Thoracic aorta (tissue), 2 donors: Measurements from ENCODE around the gene POP4. TPM values are rescaled to one million over a fixed set of nuclear protein-coding genes. Genes with fewer than 3 reads are reported as not detected.

Experiments used
- ATAC-seq: fragments of 150-250 bp; one replicate; pipeline ENCODE4 v1.8.0; 2017; ENCODE audit warnings: low read depth; ENCODE audit not compliant: insufficient number of reproducible peaks, low FRiP score
- DNase-seq: peaks from one replicate; pipeline ENCODE4 v3.0.0-alpha.2; 2020; ENCODE audit warnings: low spot score
- H3K27ac ChIP-seq, 2 donors: fragments of 200-600 bp; sonication (generic); 1 replicate in 1 of 2; 2 replicates in 1 of 2; pipeline ENCODE4 v1.5.1; 2016; ENCODE audit warnings: mild to moderate bottlenecking in 2 of 2, moderate library complexity in 2 of 2
- H3K27me3 ChIP-seq: fragments of 200-600 bp; sonication (generic); replicated peaks from 2 replicates; pipeline ENCODE4 v1.6.0; 2016; ENCODE audit warnings: mild to moderate bottlenecking; ENCODE audit not compliant: insufficient read depth
- H3K36me3 ChIP-seq: fragments of 200-600 bp; sonication (generic); one replicate; pipeline ENCODE4 v1.5.1; 2016
- H3K4me1 ChIP-seq, 2 donors: fragments of 200-600 bp; sonication (generic); 1 replicate in 1 of 2; 2 replicates in 1 of 2; pipeline versions ENCODE4 v1.5.1 to v1.6.0; 2016; ENCODE audit warnings: low read depth in 2 of 2, mild to moderate bottlenecking in 1 of 2; ENCODE audit not compliant: control insufficient read depth in 1 of 2
- H3K4me3 ChIP-seq: fragments of 200-600 bp; sonication (generic); 2 replicates; pipeline ENCODE4 v1.5.1; 2016; ENCODE audit warnings: mild to moderate bottlenecking
- H3K9me3 ChIP-seq: fragments of 200-600 bp; sonication (generic); 2 replicates; pipeline ENCODE4 v1.5.1; 2016
- CTCF ChIP-seq: fragments of 200-600 bp; sonication (generic); IDR thresholded peaks from one replicate; pipeline ENCODE4 v1.5.1; 2019; ENCODE audit warnings: antibody characterized with exemption
- total RNA-seq, 2 donors: library from RNA; depleted of rRNA; stranded (reverse); fragments of >200 nt; gene quantifications; one replicate each; pipeline versions ENCODE4 v1.1.0 to v1.2.3, GENCODE V29; 2016

POP4 gene
- total RNA-seq, 2 donors from 2014 or later, result 57.2 to 58.8 TPM

DNA sequence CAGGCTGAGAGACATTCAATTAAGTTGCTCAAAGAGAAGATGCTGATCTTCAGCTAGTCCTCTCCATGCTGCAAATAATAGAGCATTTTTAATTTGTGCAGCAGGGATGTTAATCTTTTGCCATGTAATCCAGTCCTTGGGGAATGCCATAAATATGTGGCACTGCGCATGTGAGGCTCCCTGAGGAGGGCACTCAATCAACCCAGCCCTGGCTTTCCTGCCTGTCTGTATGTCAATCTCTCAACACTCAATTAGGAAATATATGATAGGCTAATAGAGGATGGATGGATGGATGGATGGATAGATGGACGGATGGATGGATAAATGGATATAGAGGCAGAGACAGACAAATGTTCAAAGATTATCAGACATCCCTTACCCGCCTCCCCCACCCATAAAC lies 31.6 kb upstream of the POP4 start:
- no peak for ATAC-seq
- no peaks in the 10 kb centered on the region for H3K27me3 ChIP-seq

DNA sequence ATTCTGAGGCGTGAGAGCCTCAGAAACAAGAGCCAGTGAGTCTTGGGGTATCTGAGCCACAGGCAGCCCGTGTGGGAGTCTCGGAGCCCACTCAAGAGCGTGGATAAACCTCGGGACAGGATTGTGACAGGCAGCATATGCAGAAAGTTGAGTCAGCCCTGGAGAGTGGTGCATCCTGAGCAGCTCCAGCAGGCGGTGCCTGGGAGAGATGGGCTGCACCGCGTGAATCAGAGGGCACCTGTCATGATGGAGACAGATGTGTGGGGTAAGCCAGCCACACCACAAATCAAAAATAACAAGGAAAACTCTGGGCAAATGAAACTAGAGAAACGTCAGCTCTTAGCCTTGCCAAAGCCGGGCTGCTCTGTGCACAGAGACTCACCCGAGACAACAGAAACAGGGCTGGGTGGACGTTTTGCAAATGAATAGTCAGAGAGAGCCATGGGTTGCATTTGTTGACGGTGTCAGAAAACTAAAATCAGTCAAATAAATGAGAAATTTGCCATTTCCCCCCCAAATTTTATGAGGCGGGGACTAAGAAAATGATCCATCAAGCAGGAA lies 30.0 kb upstream of the POP4 start:
- Histone ChIP-seq H3K4me1 (no peaks in the 10 kb centered on the region), H3K9me3 (no peaks in the 10 kb centered on the region), H3K27me3 (no peaks in the 10 kb centered on the region), H3K4me3 (no peak overlapping the region), H3K36me3 (no peaks in the 10 kb centered on the region), H3K27ac (no peak overlapping the region)
- no peak for TF ChIP-seq CTCF
- ATAC-seq (no peak), DNase-seq (no peak)

More for the DNA sequence above, 31.6 kb upstream of the POP4 start:
- TF ChIP-seq CTCF, result no peak
- no peak overlapping the region for H3K27ac ChIP-seq
- H3K4me3 ChIP-seq, result no peak overlapping the region
- H3K36me3 ChIP-seq, result no peaks in the 10 kb centered on the region
- H3K4me1 ChIP-seq, result no peaks in the 10 kb centered on the region
- H3K9me3 ChIP-seq, result no peaks in the 10 kb centered on the region
- DNase-seq, result no peak

DNA sequence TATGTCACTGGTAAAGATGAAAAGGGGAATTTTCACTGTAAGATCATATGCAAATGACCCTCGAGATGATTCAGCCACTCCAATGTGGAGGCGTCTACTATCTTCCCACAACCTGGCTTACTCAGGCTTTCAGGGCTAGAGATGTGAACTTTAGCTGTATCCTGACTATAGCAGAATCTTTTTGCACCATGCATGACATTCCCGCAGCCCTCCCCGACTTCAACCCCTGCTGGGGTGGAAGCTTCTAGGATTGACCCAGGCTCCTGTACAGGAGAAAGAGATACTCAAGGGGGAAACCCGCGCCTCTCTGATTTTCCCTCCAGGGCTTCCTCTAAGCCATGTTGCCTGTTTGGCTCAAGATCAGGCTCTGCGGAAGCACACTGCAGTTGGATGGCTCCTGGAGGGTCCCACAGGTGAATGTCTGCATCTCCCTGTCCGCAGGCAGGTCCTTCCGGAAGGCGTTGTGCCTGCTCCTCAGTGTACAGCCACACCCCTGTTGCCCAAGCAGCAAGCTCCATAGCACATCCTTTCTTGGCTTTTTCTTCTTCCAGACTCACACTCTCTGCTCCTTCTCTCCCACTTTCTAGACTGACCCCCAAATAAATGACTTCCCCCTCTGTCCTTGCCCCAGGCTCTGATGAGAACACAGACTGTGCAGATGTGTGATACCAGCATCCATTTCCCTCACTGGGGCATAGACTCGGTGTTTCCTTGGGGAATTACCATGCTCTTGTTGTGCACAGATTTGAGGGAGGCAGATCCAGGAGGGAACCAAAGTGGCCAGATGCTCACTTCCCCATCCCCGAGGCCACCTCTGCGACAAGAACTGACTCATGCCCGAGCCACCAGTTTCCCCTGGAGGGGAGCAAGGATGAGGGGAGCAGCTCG lies 29.1 kb upstream of the POP4 start:
- ATAC-seq (no peak), DNase-seq (no peak)
- Histone ChIP-seq H3K4me1 (no peaks in the 10 kb centered on the region), H3K27me3 (no peaks in the 10 kb centered on the region), H3K4me3 (no peak overlapping the region), H3K9me3 (no peaks in the 10 kb centered on the region), H3K27ac (no peak overlapping the region), H3K36me3 (no peaks in the 10 kb centered on the region)
- TF ChIP-seq CTCF, result no peak

DNA sequence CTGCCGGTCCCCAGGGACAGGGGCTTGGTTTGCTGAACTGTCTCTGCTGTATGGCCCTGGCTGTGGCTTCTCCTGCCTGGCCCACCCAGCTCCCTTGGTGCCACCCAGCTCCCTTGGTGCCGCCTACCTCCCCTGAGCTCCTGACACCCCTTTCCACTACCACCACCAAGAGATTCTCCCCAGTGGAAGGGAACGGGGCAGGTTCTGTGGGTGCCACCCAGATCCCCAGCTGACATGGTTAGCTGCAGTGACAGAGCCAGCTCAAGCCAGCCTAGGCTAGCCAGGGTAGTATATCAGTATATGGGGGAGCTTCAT lies 28.5 kb upstream of the POP4 start:
- DNase-seq (no peak), ATAC-seq (no peak)
- Histone ChIP-seq H3K27ac (no peak overlapping the region), H3K4me3 (no peak overlapping the region), H3K9me3 (no peaks in the 10 kb centered on the region), H3K4me1 (no peaks in the 10 kb centered on the region), H3K27me3 (no peaks in the 10 kb centered on the region), H3K36me3 (no peaks in the 10 kb centered on the region)
- no peak for TF ChIP-seq CTCF

DNA sequence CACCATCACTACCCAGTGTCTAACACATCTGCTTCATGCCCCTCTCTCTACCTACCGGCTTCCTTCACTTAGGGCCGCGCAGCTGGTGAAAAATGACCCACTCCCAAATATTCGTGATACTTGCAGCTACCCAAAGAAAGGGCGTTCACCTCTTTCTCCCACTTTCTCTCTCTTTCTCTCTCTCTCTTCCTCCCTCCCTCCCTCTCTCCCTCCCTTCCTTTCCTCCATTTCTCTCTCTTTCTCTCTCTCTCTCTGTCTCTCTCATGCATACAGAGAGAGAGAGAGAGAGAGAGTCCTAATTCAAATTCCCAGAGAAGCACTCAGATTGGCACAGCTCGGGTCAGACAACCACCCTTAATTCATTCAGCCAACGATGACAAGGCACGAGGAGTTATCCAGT lies 27.7 kb upstream of the POP4 start:
- no peaks in the 10 kb centered on the region for H3K27me3 ChIP-seq
- DNase-seq, result no peak
- no peak overlapping the region for H3K27ac ChIP-seq
- no peaks in the 10 kb centered on the region for H3K4me1 ChIP-seq
- H3K9me3 ChIP-seq, result no peaks in the 10 kb centered on the region
- ATAC-seq, result no peak
- TF ChIP-seq CTCF, result no peak
- no peaks in the 10 kb centered on the region for H3K36me3 ChIP-seq
- H3K4me3 ChIP-seq, result no peak overlapping the region
